Body of pancreas (tissue), 4 donors: ENCODE measurements around the gene GGTLC3. TPM values are rescaled to one million over a fixed set of nuclear protein-coding genes. Genes with fewer than 3 reads are reported as not detected.
"Not testable (repeated sequence)": the region's sequence is repeated elsewhere in the genome, so short reads cannot be mapped to it uniquely, and the experiment has no call there.

ENCODE experiments used
- ATAC-seq: fragments of 150-250 bp; one replicate; pipeline ENCODE4 v1.9.1; 2016
- DNase-seq, 4 donors: peaks; one replicate each; pipeline ENCODE4 v3.0.0-alpha.2; 2019
- H3K27ac ChIP-seq, 4 donors: fragments of 200-600 bp; sonication (generic); 1 replicate in 3 of 4; 2 replicates in 1 of 4; pipeline versions ENCODE4 v1.5.1 to v1.6.1; 2016 to 2019; ENCODE audit warnings: mild to moderate bottlenecking in 1 of 4, mixed read lengths in 1 of 4, moderate library complexity in 1 of 4
- H3K27me3 ChIP-seq, 2 donors: fragments of 200-600 bp; sonication (generic); one replicate each; pipeline ENCODE4 v1.6.0; 2016; ENCODE audit warnings: mild to moderate bottlenecking in 1 of 2
- H3K36me3 ChIP-seq, 2 donors: fragments of 200-600 bp; sonication (generic); replicated peaks in 1 of 2; 2 replicates each; pipeline ENCODE4 v1.5.1; 2016; ENCODE audit warnings: low read depth in 2 of 2; ENCODE audit not compliant: insufficient read depth in 1 of 2
- H3K4me1 ChIP-seq: fragments of 200-600 bp; sonication (generic); one replicate; pipeline ENCODE4 v1.6.0; 2016
- H3K4me3 ChIP-seq, 2 donors: fragments of 200-600 bp; sonication (generic); 1 replicate in 1 of 2; 2 replicates in 1 of 2; pipeline ENCODE4 v1.5.1; 2016 to 2019
- H3K9me3 ChIP-seq, 3 donors: fragments of 200-600 bp; sonication (generic); 1 replicate in 2 of 3; 2 replicates in 1 of 3; pipeline ENCODE4 v1.5.1; 2016
- WGBS, 2 donors: methylation state at CpG; one replicate each; pipeline ENCODE4 v1.1.5; 2017; 5-methylcytosine and 5-hydroxymethylcytosine counted together
- intact Hi-C: fragments of 100-400 bp; cut with DNase I; formaldehyde crosslinking; loops from one replicate; pipeline ENCODE4 v1.15.1; 2023
- total RNA-seq, 2 donors: library from RNA; depleted of rRNA; stranded (reverse); fragments of >200 nt; gene quantifications; one replicate each; pipeline ENCODE4 v1.1.0, GENCODE V29; 2016

GGTLC3 gene
- total RNA-seq, 2 donors from 2014 or later: not detected

GRCh38 chr22:18496227-18496626, 21.7 kb downstream of the GGTLC3 start:
- DNase-seq, intact Hi-C loops, H3K27me3 ChIP-seq, H3K36me3 ChIP-seq, ATAC-seq, H3K9me3 ChIP-seq, H3K4me1 ChIP-seq, H3K4me3 ChIP-seq, H3K27ac ChIP-seq: not testable (repeated sequence)
- no CpG with 5 or more reads among the region's 3 CpGs for WGBS, 2 donors

Other genes with a start within 250 kb of the GGTLC3 start
- gene TMEM191B, start 9.6 kb upstream of the GGTLC3 start, total RNA-seq: under 1 TPM in 1 of 2 donors, not detected in 1; 0.78 TPM
- under 1 TPM in 1 of 2 donors, not detected in 1; 0.78 TPM for gene RIMBP3, start 93.8 kb upstream of the GGTLC3 start, total RNA-seq